GM19438 (cell line): ENCODE data around the gene UBR4.

Experiments used
- ATAC-seq: cut with Tn5 transposase; IDR thresholded peaks from one replicate; pipeline ENCODE4 v1.9.1; 2021; ENCODE audit warnings: low read depth; ENCODE audit not compliant: unreplicated experiment

The UBR4 gene

GRCh38 chr1:19061798-19062197 lies 148.3 kb downstream of the UBR4 start:
- no peak for ATAC-seq

DNA sequence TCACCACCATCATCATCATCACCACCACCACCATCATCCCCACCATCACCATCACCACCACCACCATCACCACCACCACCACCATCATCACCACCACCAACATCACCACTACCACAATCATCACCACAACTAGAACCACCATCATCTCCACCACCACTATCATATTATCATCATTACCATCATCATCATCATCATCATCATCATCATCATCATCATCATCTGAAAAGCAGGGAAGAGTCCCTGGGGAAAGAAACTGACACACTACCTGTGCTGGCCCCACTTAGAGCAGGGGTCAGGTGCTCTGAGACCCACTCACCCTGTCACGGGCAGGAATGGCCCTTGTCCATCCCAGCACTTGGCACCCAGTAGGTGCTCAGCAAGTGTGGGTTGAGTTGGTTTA lies 148.7 kb downstream of the UBR4 start:
- no peak for ATAC-seq

DNA sequence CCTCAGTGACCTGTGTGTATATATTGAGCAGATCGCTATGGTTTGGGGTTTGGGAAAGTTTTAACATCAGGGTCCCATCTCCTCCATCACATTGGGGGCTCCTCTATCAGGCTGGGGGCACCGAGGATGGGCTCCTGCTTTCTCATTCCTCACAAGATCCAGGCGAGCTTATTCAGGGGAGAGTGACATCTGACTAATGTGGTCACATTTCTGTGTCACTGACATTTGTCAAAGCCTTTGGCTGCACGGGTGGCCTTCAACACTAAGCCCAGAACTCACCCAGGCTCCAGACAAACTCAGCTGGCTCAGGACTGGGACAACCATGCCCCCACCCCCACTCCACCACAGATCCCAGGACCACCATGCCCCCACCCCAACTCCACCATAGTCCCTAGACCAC lies 150.3 kb downstream of the UBR4 start:
- ATAC-seq = no peak

DNA sequence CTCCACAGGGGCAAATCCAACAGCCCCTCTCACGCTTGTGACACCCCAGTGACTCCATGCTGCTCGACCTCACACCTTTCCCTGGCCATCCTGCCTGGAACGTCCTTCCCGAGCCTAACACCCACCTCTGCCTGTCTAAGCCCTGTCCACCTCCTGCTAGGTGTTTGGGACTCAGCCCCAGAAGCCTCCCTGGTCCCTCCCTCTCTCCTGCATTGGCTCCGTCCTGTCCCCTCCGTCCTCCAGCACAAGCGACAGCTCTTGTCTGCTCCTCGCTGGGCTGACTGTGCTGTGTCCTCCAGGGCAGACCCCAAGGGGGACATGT lies 151.6 kb downstream of the UBR4 start:
- ATAC-seq = no peak

GRCh38 chr1:19057784-19058475 lies 152.1 kb downstream of the UBR4 start:
- ATAC-seq = no peak

- no peak for ATAC-seq
These were observed 152.8 kb downstream of the UBR4 start for GRCh38 chr1:19057182-19057779.

- ATAC-seq = no peak
These were observed 154.4 kb downstream of the UBR4 start for GRCh38 chr1:19055701-19056100.

GRCh38 chr1:19055001-19055400 lies 155.1 kb downstream of the UBR4 start:
- ATAC-seq = no peak

- no peak for ATAC-seq
These were observed 155.8 kb downstream of the UBR4 start for GRCh38 chr1:19054216-19054615.

- no peak for ATAC-seq
These were observed 156.6 kb downstream of the UBR4 start for GRCh38 chr1:19053486-19053885.

DNA sequence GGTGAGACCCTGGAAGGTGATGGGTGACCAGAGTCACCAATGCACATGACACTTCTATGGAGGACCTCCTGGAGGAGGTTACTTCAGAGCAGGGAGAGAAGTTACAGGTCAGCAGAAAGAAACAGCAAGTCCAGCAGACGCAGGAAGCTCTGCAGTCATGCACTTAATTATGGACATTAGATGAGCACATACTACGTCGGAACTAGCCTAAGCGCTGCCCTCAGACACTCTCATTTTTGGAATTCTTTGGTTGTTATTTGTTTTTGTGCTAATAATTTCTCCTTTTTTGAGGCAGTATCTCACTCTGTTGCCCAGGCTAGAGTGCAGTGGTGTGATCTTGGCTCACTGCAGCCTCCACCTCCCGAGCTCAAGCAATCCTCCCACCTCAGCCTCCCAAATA lies 160.3 kb downstream of the UBR4 start:
- no peak for ATAC-seq

DNA sequence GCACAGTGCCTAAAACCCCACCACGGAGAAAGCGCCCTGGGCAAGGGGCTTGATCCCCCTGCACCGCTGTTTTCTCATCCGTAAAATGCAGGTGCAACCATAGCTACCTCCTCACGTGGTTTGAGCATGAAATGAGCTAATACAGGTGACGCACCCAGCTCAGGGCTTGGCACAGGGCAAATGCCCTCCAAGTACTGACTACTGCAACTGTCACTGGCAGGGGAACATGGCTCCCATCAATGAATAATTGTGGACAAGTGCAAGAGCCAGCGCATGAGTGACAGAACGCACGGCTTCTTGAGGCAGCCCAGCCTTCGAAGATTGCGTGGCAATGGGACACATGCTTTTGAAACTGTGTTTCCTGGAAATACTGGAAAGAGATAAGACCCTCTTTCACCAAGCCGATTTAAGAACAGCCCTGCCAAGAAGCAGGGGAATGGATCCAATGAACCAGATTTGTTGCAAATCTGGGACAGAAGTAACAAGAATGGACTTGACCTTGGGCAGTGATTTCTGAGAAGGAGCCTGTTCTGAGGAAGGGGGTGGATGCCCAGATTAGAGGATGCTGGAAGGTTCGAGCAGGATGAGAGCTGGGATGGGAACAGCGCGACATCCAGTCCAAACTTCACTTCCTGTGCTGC lies 160.8 kb downstream of the UBR4 start:
- ATAC-seq = no peak

DNA sequence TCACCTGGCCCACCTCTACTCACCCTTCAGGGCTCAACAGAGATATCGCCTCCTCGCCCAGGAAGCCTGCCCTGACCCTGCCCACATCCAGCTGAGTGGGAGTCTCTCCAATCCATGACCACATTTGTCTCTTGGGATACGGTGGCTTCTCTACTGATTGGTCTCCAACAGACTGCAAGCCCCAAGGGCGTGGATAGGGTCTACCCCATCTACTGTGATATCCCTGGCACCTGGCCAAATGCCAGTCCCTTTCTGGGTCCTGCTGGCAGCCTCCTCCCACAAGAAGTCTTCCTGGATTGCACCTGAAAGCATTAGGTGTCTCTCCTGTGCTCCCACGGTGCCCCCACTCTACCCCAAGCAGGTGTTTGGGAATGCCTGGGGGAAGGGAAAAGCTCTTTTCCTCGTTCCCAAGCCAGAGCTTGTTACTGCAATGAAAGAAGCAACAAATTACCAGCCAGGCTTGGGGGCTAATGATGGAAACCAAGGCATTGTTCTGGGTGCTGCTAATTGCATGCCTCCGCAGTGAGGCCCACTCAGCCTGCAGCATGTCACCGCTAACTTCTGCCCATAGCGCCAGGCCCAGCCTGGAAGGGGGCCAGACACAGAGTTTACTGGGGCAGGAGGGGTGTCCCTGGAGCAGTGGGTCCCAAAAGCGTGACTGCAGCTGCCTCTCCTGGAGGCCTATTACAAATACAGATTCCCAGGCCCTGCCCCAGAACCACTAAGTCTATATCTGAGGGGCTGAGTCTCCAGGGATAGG lies 162.9 kb downstream of the UBR4 start:
- ATAC-seq = no peak

GRCh38 chr1:19045898-19046880 lies 163.9 kb downstream of the UBR4 start:
- no peak for ATAC-seq

- ATAC-seq = no peak
These were observed 164.9 kb downstream of the UBR4 start for GRCh38 chr1:19044975-19045831.

- no peak for ATAC-seq
These were observed 165.6 kb downstream of the UBR4 start for GRCh38 chr1:19044471-19044870.

- no peak for ATAC-seq
These were observed 166.3 kb downstream of the UBR4 start for GRCh38 chr1:19043579-19044443.
